NK-92 treated with Interleukin-12 subunit alpha and Interleukin-12 subunit beta, amount 100 ng/mL, for 24 hours (cell line): ENCODE data around the gene IGFLR1.
"Not testable (repeated sequence)": the region's sequence is repeated elsewhere in the genome, so short reads cannot be mapped to it uniquely, and the experiment has no call there.

Source experiments
- DNase-seq: peaks from one replicate; lab custom pipeline; 2025; lab: John Stamatoyannopoulos, UW

IGFLR1 gene

DNA sequence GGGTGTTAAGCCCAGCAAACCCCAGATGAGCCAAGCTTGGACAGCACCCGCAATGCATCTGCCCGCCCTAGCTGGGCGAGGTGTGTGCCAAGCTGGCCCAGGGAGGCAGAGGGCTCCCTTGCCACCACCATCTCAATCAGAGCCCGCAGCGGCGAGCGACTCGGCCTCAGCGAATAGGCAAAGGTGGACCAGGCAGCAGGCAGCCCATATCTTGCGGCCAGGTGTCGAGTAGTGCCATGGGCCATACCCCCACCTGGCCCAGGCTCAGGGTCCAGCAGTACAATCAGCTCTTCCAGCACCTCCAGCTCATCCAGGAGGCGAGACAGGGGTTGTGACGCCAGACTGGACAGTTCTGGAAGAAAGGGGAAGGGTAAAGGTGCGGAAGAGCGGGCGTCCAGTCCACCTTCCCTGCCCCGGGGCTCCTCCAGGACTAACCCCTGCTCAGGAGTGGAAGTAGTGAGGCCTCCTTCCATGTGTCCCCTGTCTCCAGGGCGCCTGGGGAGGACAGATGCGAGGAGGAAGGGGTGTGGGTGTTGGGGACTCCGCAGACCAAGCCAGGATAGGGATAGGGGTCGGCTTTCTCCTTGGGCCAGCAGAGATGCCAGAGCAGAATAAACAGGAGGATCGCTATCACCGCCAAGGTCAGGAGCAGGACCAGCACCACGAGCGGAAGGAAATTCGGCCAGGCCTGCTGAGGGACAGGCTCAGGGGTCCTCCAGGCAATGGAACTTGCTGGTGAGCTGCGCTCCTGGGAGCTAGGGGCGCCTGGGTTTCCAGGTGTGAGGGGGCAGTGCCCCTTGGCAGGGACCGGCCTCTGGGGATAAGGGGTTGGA, 2.8 kb downstream of the IGFLR1 start:
- DNase-seq = no peak

DNA sequence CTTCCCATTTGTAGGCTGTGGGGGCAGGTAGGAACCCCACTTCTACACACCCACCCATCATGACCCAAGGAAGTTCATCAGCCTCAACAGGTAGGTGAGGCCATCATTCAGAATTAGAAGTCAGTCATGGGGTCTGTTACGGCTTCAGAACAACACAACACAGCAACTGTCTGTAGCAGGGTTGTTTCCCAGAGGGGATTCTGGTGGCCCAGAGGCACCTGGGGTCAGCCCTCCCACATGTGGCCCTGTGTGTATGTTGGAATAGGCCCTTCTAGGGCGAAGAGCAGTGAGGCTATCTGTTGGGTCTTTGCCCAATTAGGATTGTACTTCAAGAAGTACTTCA, 3.4 kb downstream of the IGFLR1 start:
- no peak for DNase-seq

DNA sequence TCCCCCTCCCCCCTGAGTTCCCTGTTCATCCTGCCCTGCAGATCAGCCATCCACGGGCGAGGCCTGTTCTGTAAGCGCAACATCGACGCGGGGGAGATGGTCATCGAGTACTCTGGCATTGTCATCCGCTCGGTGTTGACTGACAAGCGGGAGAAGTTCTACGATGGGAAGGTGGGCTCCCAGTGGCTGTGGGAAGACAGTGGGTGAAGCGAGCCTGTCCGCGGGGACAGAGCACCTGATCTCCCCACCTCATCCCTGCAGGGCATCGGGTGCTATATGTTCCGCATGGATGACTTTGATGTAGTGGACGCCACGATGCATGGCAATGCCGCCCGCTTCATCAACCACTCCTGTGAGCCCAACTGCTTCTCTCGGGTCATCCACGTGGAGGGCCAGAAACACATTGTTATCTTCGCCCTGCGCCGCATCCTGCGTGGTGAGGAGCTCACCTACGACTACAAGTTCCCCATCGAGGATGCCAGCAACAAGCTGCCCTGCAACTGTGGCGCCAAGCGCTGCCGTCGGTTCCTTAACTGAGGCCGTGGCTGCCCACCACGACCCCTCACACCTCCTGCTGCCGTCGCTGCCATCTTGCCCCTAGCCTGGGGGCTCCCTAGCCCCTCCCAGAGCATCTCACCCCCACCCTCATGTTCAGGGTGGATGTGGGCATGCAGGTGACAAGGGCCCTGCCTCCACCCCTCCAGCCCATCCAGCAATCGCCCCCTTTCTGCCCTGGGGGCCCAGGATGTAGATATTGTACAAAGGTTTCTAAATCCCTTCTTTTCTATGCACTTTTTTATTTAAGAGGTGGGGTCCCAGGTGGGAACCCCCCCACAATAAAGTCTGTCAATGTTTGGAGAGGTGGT, 4.0 kb downstream of the IGFLR1 start:
- no peak for DNase-seq

DNA sequence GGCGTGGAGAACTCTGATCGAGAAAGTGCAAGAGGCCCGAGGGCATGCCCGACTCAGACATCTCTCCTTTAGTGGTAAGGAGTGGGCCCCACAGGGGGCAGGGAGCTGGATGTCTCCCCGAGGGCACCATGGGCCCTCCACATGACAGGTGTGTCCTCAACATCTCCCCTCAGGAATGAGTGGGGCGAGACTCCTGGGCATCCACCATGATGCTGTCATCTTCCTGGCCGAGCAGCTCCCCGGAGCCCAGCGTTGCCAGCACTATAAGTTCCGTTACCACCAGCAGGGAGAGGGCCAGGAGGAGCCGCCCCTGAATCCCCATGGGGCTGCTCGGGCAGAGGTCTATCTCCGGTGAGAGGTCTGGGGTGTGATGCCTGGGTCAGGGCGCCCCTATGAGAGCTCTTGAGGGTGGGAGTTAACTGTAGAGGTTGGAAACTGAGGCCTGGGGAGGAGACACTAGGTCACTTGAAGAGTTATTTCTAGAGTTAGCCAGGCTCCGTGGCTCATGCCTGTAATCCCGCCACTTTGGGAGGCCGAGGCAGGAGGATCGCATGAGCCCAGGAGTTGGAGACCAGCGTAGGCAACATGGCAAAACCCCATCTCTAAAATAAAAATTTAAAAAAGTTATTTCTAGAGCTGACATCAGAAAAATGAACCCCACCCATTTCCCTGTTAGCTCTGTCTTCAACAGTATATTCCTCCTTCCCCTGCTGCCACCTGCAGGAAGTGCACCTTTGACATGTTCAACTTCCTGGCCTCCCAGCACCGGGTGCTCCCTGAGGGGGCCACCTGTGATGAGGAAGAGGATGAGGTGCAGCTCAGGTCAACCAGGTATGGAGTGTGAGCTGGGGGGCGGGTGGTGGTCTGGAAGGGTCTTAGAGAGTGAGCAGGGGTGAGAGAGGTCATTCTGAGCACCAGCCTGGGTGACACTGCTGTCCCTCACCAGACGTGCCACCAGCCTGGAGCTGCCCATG, 5.1 kb downstream of the IGFLR1 start:
- DNase-seq = no peak

DNA sequence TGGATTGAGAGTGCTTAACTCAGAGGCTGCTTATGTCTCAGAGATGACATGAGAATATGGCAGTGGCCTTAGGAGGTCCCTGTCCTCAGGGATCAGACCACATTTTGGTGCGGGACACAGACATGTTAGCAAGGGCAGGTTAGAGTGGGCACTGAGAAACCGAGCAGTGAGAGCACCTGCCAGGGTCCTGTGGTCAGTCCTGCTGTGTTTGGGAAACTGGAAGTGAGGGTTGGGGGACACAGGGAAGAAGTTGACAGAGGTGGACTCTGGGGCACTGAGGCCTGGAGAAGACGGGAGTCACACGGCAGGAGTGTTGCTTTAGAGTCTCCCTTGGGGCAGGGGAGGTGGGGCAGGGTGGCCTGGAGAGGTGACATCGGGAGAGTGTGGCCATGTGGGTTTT, 7.4 kb downstream of the IGFLR1 start:
- DNase-seq = no peak

DNA sequence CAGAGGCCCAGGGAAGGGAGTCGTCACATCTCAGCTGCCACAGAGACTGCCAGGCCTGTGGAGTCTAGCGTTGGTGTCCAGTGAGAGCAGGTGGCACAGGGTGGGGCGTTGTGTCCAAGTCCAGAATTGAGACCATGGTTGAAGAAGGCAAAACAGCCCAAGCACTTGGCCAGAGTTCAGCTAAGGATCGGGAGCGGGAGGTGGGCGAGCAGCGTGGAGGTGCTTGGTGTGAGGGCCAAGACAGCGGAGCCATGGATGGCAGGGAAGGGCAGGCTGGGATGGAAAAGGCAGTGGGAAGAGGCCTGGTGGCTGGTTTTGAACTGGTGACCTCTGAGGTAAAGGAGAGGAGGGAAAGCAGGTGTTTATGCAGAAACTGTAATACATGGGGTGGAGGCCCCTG, 8.0 kb downstream of the IGFLR1 start:
- no peak for DNase-seq

DNA sequence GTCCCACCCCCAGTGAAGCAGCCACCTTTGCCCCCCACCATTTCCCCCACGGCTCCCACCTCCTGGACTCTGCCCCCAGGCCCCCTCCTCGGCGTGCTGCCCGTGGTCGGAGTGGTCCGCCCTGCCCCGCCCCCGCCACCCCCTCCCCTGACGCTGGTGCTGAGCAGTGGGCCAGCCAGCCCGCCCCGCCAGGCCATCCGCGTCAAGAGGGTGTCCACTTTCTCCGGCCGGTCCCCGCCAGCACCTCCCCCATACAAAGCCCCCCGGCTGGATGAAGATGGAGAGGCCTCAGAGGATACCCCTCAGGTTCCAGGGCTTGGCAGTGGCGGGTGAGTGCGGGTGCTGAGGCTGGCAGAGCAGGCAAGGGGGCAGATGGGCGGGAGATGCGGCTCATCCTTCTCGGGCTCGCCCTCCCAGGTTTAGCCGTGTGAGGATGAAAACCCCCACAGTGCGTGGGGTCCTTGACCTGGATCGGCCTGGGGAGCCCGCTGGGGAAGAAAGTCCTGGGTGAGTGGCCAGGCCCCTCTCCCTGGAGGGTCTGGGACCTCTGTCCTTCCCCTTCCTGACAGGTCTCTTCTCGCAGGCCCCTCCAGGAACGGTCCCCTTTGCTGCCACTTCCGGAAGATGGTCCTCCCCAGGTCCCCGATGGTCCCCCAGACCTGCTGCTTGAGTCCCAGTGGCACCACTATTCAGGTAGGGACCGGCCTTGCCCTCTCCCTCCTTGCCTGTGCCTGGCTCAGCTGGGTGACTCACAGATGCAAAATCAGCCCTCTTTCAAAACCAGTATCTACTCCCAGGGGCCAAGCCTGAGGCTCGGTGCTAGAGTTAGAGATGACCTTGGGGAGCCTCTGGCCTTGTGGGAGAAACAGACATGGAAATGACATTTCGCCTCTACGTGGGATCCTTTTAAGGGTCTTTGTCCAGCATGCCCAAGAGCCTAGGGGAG, 8.8 kb downstream of the IGFLR1 start:
- DNase-seq = no peak

DNA sequence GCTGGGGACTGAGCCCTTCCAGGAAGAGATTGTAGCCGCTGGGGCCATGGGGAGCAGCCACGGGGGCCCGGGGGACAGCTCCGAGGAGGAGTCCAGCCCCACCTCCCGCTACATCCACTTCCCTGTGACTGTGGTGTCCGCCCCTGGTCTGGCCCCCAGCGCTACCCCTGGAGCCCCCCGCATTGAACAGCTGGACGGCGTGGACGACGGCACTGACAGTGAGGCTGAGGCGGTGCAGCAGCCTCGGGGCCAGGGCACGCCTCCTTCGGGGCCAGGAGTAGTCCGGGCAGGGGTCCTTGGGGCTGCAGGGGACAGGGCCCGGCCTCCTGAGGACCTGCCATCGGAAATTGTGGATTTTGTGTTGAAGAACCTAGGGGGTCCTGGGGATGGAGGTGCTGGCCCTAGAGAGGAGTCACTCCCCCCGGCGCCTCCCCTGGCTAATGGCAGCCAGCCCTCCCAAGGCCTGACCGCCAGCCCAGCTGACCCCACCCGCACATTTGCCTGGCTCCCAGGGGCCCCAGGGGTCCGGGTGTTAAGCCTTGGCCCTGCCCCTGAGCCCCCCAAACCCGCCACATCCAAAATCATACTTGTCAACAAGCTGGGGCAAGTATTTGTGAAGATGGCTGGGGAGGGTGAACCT, 9.6 kb downstream of the IGFLR1 start:
- DNase-seq = no peak

DNA sequence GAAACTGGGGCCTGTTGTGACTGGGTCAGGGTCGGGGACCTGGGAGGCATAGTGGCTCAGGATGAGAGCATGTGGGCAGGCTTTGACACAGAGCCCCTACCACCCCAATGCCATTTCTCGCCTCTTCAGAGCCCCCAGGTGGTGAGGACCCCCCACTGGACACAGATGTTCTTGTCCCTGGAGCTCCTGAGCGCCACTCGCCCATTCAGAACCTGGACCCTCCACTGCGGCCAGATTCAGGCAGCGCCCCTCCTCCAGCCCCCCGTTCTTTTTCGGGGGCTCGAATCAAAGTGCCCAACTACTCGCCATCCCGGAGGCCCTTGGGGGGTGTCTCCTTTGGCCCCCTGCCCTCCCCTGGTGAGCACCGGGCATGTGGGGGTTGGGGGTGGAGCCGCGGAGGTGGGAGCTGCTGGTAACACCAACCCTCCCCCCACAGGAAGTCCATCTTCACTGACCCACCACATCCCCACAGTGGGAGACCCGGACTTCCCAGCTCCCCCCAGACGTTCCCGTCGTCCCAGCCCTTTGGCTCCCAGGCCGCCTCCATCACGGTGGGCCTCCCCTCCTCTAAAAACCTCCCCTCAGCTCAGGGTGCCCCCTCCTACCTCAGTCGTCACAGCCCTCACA, 10.4 kb downstream of the IGFLR1 start:
- no peak for DNase-seq

DNA sequence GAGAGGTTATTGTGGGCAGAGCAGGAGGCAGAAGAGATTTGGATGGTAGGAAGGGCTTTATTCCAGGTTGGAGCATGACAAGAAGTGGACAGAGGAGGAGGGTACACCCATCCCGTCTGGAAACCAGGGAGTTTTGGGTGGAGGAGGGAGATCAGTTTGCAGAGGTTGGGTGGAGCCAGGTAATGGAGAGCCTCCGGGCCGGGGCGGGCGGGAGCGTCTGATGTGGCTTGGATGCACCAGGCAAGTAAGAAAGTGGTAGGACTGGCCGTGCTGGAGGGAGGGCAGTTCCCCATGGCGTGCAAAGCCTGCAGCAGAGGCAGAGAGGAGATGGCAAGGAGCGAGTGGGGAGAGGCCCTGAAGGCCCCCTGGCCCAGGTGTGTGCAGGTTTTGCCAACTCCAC, 10.9 kb downstream of the IGFLR1 start:
- DNase-seq = no peak

DNA sequence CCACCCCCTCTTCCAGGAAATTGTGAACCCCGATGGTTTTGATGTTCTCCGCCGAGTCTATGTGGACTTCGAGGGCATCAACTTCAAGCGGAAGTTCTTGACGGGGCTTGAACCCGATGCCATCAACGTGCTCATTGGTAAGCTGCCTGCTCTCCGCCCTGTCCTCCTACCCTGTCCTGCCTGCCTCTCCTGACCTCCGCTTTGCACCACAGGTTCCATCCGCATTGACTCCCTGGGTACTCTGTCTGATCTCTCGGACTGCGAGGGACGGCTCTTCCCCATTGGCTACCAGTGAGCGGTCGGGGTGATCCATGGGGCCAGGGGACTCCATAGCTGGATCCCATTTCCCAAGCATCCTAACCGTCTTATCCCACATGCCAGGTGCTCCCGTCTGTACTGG, 11.9 kb downstream of the IGFLR1 start:
- no peak for DNase-seq

DNA sequence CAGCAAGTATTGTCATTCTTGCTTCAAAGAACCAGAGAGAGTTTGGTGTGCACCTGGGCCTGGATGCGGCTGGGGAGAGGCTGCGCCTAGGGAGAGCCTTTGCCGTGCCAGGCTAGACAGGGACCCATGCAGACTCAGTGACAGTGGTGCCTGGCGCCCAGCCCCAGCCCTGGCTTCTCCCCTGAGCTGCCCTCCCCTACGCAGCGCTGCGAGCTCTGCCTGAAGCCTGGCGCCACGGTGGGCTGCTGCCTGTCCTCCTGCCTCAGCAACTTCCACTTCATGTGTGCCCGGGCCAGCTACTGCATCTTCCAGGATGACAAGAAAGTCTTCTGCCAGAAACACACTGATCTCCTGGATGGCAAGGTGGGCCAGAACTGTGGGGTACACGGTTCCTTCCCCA, 12.5 kb downstream of the IGFLR1 start:
- no peak for DNase-seq

DNA sequence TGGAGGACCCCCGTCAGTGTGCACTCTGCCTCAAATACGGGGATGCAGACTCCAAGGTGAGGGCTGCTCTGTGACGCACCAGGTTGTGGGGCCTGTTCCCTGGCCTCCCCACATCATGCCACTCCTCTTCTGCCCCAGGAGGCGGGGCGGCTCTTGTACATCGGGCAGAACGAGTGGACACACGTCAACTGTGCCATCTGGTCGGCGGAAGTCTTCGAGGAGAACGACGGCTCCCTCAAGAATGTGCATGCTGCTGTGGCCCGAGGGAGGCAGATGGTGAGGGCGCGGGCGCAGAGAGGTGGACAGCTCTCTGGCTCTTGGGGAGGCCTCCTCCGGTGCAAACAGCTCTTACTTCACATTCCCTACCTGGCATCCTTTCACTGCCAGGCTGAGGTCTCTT, 13.2 kb downstream of the IGFLR1 start:
- DNase-seq = no peak

DNA sequence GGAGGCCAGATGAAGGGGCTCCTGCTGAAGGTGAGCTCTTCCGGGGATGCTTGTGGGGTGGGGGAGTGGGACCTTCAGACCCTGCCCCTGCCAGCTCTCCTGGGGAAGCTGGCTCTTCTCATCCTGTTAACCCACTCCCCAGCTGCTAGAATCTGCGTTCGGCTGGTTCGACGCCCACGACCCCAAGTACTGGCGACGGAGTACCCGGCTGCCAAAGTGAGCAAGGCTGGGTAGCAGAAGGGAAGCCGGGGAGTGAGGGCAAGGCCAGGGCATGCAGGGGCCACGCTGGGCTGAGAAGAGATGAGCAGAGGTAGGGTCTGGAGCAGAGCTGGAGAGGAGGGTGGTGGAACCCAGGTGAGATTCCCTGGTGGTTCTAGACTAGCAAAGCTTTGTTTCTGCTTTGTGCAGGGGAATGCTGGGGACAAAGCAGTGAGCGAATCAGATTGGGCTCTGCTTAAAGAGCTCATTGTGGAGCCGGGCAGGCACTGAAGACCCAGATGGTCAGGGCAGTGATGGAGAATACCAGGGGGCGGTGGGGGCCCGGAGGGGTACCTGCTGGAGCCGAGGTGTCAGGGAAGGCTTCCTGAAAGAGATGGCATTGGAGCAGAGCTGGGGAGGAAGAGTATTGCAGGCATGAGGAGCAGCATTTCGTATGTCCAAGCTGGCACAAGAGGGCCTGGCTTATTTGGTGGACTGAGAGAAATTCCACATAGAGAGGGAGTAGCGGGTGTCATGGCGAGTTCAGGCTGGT, 14.1 kb downstream of the IGFLR1 start:
- no peak for DNase-seq

DNA sequence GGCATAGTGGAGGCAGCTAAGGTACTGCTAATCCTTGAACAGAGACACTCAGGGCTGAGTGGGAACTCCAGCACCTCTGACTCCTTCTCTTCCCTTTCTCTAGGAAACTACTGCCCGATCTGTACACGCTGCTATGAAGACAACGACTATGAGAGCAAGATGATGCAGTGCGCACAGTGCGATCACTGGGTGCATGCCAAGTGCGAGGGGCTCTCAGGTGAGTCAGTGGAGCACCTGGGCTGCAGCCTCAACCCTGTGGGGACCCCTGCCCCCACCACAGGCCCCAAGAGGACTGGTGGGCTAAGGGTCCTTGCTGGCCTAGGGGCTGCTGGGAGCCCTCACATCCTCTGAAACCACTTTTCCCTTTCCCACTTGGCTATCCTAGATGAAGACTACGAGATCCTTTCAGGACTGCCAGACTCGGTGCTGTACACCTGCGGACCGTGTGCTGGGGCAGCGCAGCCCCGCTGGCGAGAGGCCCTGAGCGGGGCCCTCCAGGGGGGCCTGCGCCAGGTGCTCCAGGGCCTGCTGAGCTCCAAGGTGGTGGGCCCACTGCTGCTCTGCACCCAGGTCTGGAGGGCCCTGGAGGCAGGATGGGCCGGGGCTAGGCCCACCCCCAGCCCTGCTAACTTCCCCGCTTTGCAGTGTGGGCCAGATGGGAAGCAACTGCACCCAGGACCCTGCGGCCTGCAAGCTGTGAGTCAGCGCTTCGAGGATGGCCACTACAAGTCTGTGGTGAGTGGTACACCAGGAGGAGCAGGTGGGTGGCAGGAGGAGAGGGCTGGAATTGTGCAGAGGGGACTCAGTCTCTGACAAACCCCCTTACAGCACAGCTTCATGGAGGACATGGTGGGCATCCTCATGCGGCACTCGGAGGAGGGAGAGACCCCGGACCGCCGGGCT, 14.9 kb downstream of the IGFLR1 start:
- no peak for DNase-seq

DNA sequence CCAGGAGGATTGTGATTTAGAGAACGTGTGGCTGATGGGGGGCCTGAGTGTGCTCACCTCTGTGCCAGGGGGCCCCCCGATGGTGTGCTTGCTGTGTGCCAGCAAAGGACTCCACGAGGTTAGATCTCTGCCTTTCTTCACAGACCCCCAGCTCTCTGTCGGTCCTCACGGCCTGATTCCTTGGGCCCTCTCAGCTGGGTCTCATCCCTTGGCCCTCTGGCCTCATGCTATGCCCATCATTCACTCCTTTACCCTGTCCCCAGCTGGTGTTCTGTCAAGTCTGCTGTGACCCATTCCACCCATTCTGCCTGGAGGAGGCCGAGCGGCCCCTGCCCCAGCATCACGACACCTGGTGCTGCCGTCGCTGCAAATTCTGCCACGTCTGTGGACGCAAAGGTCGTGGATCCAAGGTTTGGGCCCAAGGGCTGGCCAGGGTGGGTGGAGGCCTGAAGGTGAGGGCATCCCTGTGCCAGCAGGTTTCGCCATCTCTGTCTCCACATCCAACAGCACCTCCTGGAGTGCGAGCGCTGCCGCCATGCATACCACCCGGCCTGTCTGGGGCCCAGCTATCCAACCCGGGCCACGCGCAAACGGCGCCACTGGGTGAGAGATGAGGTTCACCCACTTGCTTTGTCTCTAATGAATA, 16.9 kb downstream of the IGFLR1 start:
- no peak for DNase-seq

DNA sequence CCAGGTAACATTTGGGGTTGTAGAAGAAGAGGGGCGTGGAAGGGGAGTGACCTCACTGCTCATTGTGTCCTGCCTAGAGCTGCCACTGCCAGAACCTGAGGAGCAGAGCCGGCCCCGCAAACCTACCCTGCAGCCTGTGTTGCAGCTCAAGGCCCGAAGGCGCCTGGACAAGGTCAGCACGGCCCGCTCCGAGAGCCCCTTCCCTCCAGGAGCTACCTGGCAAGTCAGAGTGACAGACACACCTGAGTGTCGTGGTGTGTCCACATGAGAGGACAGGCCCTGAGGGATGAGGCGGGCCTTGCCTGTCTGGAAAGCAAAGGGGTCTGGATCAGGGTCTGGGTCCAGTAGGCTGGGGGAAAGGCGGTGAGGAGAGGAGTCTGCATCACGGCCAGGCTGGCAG, 17.7 kb downstream of the IGFLR1 start:
- no peak for DNase-seq

DNA sequence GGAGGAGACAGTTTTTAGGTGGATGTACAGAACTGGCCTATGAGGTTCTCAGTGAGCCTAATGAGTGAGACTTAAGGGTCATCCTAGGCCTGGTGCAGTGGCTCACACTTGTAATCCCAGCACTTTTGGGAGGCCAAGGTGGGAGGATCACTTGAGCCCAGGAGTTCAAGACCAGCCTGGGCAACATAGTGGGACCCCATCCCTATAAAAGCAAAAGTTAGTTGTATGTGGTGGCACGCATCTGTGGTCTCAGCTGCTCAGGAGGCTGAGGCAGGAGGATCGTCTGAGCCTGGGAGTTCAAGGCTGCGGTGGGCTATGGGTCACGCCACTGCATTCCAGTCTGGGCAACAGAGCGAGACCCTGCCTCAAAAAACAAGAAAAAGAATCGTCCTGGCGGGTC, 18.1 kb downstream of the IGFLR1 start:
- not testable (repeated sequence) for DNase-seq
